GM18498 (cell line): ENCODE measurements around the gene FAM72D.
"Not testable (repeated sequence)": the region's sequence is repeated elsewhere in the genome, so short reads cannot be mapped to it uniquely, and the experiment has no call there.

Experiments used
- ATAC-seq: cut with Tn5 transposase; IDR thresholded peaks from one replicate; pipeline ENCODE4 v1.9.1; 2021; ENCODE audit warnings: mild to moderate bottlenecking, moderate library complexity; ENCODE audit not compliant: unreplicated experiment

The FAM72D gene

DNA sequence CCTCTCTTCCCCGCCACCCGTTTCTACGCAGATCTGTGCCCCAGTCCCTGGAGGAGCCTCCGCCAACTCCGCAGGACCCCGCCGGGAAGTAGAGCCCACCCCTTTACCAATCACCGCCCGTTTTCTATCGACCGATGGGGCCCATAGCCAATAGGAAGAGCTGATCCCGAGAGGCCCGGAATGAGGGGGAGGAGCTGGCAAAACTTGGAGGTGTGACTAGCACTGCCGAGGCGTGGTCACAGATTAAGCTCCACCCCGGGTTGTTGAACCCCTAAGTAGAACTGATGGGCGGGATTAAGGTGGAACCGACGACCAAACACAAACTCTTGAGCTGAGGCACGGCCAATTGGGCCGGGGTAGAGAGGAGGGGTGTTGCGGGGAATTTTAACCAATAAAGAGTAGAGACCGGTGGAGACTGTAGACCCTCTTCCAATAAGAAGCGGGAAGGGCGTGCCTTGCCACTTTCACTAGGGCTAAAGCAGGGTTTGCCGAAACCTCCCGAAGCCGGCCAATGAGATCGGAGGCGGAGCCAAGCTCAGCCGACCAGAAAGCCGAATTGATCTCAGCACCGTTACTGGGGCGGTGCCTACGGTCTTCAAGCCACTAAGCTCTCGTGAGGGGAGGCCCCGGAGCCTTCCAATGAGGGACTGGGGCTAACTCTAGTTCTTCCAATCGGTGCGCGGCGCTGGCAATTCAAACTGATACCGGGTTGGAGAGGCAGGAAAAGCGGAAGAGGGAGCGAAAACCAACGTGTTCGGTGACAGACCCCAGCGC is at the start of gene FAM72D, which contains the start of gene SRGAP2B:
TSS of gene FAM72D (plus strand) at position 691 of the 774 bp plus-strand sequence. CDS start 874 bp downstream, outside the sequence.
TSS of gene SRGAP2B (minus strand) at position 45 of the 774 bp plus-strand sequence. CDS start 2,427 bp downstream, outside the sequence.
- peak; percentile 84 for ATAC-seq

DNA sequence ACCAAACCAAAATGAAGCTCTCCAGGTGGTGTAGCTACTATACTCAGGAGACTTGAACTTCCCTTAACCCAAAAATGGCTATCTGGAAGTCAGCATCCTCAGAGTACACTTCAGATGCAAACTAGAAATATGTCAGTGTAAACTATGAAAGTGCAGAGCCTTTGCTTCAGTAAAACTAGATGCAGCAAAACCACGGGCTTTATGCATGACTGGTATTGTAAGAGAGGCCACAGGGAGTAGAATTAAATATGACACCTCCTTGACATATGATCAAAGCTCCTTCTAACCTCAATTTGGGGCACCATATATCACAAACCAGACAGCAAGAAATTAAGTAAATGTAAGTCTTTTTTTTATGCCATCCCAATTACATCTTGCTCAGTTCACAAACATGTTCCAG is 48.2 kb upstream of the FAM72D start:
- ATAC-seq: peak; percentile 76

GRCh38 chr1:145048181-145048856 is 47.5 kb upstream of the FAM72D start:
- ATAC-seq: not testable (repeated sequence)

DNA sequence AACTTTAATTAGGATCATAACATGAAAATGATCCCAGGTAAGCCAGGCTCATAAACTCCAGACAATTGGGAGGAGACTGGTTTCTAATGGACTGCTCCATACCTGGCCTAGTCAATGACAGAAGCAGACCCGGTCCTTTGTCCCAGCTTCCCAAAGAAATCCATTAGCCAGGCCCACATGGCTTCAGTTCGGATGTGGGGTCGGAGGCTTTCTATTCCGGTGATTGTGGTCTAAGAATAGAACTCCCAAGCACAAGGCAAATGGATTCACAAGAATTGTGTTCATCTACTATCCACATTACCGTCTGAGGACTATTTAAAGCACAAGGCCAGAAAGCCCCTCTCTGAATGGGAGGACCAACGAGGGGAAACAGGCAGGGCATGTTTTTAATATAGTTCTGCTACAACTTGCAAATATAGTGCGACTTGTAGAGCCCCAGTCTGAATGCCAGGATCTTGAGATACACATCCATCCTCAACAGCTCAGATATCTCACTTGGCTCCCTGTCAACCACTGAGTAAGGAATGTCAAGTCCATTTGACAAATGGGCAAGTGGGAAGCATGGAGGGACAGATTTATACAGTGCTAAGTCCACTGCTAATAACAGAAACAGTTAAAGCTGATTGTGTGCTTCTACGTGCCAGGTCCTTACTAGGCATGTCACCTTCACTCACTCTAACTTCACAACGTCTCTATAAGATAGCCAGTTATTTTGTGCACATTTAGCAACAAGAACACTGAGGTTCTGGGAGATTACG is 43.6 kb upstream of the FAM72D start:
- not testable (repeated sequence) for ATAC-seq

- ATAC-seq: not testable (repeated sequence)
Measured at GRCh38 chr1:145053428-145053827, 42.3 kb upstream of the FAM72D start.

- peak; percentile 98 for ATAC-seq
Measured at GRCh38 chr1:145055217-145055760, 40.5 kb upstream of the FAM72D start.

DNA sequence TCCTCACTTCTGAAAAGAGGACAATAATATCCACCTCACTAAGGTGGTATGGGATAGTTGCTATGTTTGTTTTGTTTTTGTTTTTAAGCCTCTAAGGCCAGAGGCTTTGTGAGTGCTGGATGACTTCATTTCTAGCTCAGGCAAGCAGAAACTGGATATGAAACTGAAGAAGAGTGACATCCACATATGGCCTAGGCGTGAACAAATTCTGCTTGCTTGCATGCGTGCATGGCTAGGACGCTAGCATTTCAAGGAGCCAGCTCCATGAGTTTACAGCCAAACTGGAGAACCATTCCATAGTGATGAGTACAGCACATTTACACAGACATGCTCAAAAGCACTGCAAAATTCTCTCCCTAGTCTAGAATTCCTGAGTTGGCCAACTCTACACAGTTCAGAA is 37.6 kb upstream of the FAM72D start:
- peak; percentile 59 for ATAC-seq

DNA sequence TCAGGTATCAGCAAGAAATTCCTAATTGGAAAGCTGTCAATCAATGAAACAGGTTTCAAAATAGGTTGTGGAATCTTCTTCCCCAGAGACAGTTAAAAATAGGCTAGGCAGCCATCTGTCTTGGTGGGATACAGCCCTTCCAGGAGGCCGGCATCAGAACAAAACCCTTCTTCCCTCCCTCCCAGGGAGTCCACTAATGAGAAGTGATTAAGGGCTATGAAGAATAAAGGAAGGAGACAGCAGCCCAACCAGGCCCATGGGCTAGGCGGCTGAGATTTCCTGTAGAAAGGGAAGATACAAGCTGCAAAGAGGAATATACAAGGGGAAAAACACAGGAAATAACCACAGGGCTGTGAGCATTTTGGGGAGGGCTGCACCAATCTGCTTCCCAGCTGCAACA is 32.5 kb upstream of the FAM72D start:
- not testable (repeated sequence) for ATAC-seq

- ATAC-seq: not testable (repeated sequence)
Measured at GRCh38 chr1:145063941-145064648, 31.7 kb upstream of the FAM72D start.

DNA sequence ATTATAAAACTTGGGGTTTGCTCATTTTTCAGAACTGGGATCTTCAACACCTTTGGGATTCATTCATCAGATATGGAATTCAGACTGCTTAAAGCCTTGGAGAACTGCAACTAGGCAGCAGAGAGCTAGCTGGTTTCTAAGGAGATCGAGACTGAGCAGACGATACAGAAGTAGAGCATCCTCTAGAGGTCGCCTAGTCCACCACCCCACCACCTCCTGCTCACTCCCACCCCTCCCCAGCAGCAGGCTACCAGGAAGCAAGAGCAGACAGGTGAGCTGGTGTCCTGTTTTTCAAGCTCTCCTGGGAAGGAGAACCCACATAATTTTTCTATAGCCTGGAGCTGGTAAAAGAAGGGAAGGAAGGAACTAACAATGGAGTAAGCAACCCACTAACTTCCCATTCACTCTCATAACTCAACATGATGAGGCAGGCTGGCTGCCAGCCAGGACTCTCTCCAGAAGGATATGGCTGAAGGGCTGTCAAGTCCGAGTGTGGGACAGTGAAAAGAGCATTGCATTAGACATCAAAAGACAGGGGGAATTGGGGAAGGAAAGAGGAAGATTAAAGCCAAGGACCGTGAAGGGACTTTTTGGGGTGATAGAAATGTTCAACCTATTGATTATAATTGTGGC is 30.5 kb upstream of the FAM72D start:
- peak; percentile 75 for ATAC-seq

GRCh38 chr1:145066486-145066885 is 29.3 kb upstream of the FAM72D start:
- not testable (repeated sequence) for ATAC-seq

- not testable (repeated sequence) for ATAC-seq
Measured at GRCh38 chr1:145071569-145071968, 24.2 kb upstream of the FAM72D start.

- ATAC-seq: not testable (repeated sequence)
Measured at GRCh38 chr1:145074021-145074559, 21.7 kb upstream of the FAM72D start.

DNA sequence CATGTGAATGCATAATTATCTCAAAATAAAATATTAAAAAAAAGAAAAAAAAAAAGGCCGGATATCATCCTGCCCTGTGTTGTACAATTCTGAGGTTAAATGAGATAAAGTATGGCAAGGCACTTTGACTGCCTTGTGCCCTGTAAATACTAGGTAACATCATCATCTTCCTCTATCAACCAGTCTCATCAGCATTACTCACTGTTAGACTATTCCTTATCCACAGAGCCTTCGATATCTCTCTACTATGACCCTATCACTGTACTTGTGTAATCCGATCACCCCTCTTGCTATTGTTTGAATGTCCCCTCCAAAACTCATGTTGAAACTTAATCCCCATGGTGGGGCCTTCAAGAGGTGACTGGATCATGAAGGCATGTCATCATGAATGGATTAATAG is 18.9 kb upstream of the FAM72D start:
- not testable (repeated sequence) for ATAC-seq

DNA sequence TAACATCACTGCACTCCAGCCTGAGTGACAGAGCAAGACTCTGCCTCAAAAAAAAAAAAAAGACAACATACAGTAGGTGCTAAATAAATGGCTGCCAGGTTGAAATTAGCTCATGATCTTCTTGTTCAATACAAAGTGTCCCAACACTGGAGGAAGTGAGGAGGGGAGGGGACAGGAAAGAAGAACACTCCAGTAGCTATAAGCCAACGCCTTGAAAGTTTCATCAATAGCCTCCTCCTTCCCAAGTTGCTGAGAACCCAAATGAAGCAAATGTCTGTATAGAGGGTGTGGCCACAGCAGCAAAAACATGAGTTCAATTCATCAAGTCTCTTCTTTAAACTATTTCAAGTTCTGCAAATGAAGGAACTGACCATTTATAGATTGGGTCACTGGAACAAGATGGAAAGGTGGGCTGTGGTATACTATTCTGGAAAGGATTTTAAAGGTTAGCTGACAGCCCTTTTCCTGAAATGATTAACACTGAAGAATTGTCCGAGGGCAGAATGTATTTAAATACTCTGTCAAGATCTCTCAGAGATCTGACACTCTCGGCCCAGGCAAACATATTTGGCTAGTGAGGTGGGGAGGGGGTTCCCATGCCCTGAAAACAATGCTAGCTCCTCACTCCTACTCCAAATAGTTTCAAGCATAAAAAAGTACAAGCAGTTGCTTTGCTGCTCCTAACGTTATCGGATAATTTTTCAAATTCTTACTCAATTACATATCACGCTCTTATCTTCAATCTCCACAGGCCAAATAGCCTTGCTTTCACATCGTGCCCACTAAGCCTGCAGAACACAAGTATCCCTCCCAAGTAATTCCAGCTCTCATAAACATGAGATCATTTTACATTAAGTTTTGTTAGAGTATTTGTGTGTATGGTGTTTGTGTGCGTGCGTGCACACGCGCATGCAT is 17.6 kb upstream of the FAM72D start:
- ATAC-seq: not testable (repeated sequence)

GRCh38 chr1:145078787-145079370 is 16.9 kb upstream of the FAM72D start:
- ATAC-seq: not testable (repeated sequence)

GRCh38 chr1:145079737-145080136 is 16.0 kb upstream of the FAM72D start:
- not testable (repeated sequence) for ATAC-seq

DNA sequence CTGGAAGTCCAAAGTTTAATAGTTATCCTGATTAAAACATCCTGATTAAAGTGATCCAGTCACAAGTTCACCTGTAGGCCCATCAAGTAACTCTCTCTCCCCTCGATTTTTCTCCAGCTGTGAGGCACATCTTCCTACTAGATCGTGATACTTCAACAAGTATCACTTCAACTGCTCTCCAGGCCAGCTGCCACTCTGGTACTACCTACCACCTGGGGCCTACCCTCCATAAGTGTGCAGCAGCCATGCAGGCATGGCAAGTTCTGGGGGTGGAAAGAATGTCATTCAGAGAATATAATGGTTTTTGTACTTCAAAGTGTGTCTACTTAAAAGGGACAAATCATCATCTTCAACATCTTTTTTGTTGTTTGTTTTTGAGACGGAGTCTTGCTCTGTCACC is 15.6 kb upstream of the FAM72D start:
- ATAC-seq: not testable (repeated sequence)
